ENCODE data around the gene C10orf71.

Gene C10orf71

GRCh38 chr10:49362596-49363260 lies 63.8 kb downstream of the C10orf71 start:
- DNase-seq, result no peak

- DNase-seq, result no peak
Observed at GRCh38 chr10:49363309-49364031, 64.5 kb downstream of the C10orf71 start.

GRCh38 chr10:49364051-49364450 lies 65.1 kb downstream of the C10orf71 start:
- no peak for DNase-seq

- DNase-seq, result no peak
Observed at GRCh38 chr10:49364747-49365146, 65.8 kb downstream of the C10orf71 start.

GRCh38 chr10:49365275-49365674 lies 66.3 kb downstream of the C10orf71 start:
- DNase-seq, result no peak

- no peak for DNase-seq
Observed at GRCh38 chr10:49365675-49366415, 66.9 kb downstream of the C10orf71 start.

- DNase-seq, result no peak
Observed at GRCh38 chr10:49366460-49366859, 67.5 kb downstream of the C10orf71 start.

- DNase-seq, result no peak
Observed at GRCh38 chr10:49367600-49367999, 68.6 kb downstream of the C10orf71 start.

GRCh38 chr10:49368256-49368655 lies 69.3 kb downstream of the C10orf71 start:
- no peak for DNase-seq

GRCh38 chr10:49369216-49370162 lies 70.5 kb downstream of the C10orf71 start:
- no peak for DNase-seq

GRCh38 chr10:49370326-49371100 lies 71.5 kb downstream of the C10orf71 start:
- no peak for DNase-seq

GRCh38 chr10:49371967-49372366 lies 73.0 kb downstream of the C10orf71 start:
- DNase-seq, result no peak

- no peak for DNase-seq
Observed at GRCh38 chr10:49373361-49373760, 74.4 kb downstream of the C10orf71 start.

GRCh38 chr10:49374740-49375139 lies 75.8 kb downstream of the C10orf71 start:
- no peak for DNase-seq

GRCh38 chr10:49375611-49376010 lies 76.6 kb downstream of the C10orf71 start:
- no peak for DNase-seq

Data from activated naive CD4-positive, alpha-beta T cell treated with Interleukin-2 at 50 U/mL for 16 hours (primary cell).